GM18907 (cell line): ENCODE data around the gene TMEM235.
"Not testable (repeated sequence)": the region's sequence is repeated elsewhere in the genome, so short reads cannot be mapped to it uniquely, and the experiment has no call there.

Experiments used
- ATAC-seq: cut with Tn5 transposase; IDR thresholded peaks from one replicate; pipeline ENCODE4 v1.9.1; 2021; ENCODE audit warnings: mild to moderate bottlenecking, moderate library complexity; ENCODE audit not compliant: unreplicated experiment

Gene TMEM235

DNA sequence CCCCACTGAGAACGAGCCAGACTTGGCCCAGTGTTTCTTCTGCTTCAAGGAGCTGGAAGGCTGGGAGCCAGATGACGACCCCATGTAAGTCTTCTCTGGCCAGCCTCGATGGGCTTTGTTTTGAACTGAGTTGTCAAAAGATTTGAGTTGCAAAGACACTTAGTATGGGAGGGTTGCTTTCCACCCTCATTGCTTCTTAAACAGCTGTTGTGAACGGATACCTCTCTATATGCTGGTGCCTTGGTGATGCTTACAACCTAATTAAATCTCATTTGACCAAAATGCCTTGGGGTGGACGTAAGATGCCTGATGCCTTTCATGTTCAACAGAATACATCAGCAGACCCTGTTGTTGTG, 16.7 kb upstream of the TMEM235 start:
- ATAC-seq = no peak

GRCh38 chr17:78219396-78220150, 11.9 kb upstream of the TMEM235 start:
- ATAC-seq = no peak

GRCh38 chr17:78223061-78223460, 8.4 kb upstream of the TMEM235 start:
- no peak for ATAC-seq

- no peak for ATAC-seq
Measured at GRCh38 chr17:78223765-78224164, 7.7 kb upstream of the TMEM235 start.

DNA sequence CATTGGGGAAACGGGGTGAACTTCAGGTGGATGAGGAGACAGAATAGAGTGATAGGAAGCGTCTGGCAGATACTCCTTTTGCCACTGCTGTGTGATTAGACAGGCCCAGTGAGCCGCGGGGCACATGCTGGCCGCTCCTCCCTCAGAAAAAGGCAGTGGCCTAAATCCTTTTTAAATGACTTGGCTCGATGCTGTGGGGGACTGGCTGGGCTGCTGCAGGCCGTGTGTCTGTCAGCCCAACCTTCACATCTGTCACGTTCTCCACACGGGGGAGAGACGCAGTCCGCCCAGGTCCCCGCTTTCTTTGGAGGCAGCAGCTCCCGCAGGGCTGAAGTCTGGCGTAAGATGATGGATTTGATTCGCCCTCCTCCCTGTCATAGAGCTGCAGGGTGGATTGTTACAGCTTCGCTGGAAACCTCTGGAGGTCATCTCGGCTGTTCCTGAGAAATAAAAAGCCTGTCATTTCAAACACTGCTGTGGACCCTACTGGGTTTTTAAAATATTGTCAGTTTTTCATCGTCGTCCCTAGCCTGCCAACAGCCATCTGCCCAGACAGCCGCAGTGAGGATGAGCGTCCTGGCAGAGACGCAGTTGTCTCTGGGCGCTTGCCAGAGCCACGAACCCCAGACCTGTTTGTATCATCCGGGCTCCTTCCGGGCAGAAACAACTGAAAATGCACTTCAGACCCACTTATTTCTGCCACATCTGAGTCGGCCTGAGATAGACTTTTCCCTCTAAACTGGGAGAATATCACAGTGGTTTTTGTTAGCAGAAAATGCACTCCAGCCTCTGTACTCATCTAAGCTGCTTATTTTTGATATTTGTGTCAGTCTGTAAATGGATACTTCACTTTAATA, 7.0 kb upstream of the TMEM235 start:
- ATAC-seq = no peak

GRCh38 chr17:78225088-78225865, 6.2 kb upstream of the TMEM235 start:
- ATAC-seq = no peak

DNA sequence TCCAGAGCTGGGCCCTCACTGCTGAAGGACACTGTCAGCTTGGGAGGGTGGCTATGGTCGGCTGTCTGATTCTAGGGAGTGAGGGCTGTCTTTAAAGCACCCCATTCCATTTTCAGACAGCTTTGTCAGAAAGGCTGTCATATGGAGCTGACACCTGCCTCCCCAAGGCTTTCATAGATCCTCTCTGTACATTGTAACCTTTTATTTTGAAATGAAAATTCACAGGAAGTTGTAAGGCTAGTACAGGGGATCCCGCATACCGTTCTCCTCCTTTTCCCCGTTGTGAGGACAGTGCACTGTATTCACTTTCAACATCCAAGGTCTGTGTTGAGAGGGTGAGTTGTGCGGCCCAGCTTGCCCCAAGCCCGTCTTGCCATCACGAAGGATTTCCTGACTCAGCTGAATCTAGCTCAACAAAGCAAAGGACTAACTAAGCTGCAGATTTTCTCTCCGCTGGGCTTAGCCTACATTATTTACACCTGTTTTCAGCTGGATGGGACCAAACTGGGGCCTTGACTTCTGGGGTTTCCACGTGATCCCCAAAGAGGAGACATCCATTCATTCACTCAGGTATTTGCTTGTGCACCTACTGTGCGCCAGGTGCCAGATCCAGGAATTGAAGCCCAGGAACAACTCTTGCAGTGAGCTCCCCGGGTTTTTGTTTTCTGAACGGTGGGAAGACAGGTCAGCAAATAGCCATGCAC, 5.2 kb upstream of the TMEM235 start:
- ATAC-seq = no peak

DNA sequence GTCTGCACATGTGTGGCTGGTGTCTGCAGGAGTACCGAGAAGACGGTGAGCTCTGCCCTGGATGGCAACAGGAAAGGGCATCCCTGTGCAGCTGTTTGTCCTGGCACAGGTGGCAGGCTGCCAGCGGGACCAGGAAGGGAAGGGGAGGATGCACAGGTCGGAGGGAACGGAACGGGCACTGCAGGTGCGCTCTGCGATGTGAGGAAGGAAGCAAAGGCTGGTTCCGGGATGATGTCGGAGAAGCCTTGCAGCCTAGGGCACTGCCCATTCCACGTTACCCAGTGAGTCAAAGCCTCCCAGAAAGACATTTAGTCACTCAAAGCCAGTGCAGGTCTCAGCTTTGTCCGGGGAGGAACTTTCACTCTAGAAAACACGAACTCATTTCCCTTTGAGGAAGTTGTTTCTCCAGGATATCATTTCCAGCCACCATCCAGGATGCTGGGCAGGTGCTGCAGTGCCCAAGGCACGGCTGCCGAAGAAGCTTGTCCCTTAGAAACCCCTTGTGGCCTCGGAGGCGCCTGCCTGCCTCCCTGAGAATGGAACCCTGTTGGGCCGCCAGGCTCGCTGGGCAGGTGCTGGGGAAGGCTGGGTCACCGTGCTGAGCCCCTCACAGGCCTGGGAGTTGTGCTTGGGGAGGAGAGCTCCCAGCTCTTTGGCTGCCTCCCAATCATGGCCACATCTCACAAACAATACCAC, 4.5 kb upstream of the TMEM235 start:
- ATAC-seq = no peak

GRCh38 chr17:78227455-78227916, 3.9 kb upstream of the TMEM235 start:
- no peak for ATAC-seq

DNA sequence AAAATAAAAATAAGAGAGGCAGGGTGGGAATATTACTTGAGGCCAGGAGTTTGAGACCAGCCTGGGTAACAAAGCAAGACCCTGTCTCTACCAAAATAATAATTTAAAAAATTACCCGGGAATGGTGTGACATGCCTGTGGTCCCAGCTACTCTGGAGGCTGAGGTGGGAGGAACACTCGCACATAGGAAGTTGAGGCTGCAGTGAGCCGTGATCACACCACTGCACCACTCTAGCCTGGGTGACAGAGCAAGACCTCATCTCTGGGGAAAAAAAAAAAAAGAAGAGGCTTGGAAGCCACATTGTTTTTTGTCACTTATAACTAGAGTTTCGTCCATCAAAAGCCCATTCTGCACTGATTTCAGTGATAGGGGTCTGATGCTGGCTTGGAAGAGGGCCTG, 3.3 kb upstream of the TMEM235 start:
- no peak for ATAC-seq

DNA sequence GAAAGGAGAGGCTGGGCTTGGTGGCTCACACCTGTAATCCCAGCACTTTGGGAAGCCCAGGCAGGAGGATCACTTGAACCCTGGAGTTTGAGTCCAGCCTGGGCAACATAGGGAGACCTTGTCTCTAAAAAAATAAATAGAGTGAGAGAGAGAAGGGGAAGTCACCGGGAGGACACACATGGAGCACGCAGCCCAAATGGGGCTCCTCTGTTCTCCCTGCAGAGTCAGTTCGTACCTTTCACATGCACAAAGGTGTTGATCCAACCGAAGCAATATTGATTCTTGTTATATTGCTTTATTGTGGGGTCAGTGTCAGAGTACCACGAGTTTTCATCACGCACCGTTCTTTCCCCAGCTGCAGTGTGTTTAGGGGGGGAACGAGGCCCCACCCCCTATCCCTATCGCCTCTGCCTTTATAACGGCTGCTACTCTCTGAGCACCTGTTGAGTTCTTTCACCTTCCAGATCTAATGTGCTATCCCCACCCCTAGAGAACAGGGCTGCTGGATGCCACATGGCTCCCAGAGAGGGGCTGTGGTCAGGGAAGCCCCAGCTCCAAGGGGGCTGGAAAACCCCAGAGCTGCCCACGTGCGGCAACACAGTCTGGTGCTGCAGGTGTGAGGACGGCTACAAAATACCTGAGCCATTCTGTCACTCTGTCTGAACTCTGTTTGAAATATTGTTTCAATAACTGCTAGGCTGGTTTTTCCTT, 1.0 kb upstream of the TMEM235 start:
- ATAC-seq = no peak

GRCh38 chr17:78231991-78232858, 794 bp downstream of the TMEM235 start:
- no peak for ATAC-seq

- ATAC-seq = no peak
Measured at GRCh38 chr17:78232859-78233173, 1.4 kb downstream of the TMEM235 start.

DNA sequence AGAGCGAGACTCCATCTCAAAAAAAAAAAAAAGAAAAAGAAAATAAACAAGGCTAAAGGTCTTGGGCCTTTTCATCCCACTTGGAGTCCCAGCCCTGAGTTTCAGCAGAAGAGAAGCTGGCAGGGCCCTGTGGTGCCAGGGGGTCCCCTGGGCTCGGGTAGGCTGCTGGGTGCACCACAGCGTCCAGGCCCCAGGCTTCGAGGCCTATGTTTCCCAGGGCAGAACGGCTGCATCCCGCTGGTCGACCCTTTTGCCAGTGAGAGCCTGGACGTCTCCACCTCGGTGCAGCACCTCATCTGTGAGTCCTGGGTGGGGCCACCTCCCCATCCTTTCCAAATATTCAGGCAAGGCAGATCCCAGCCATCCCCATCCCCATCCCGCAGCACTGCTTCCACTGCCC, 2.2 kb downstream of the TMEM235 start:
- ATAC-seq = no peak

DNA sequence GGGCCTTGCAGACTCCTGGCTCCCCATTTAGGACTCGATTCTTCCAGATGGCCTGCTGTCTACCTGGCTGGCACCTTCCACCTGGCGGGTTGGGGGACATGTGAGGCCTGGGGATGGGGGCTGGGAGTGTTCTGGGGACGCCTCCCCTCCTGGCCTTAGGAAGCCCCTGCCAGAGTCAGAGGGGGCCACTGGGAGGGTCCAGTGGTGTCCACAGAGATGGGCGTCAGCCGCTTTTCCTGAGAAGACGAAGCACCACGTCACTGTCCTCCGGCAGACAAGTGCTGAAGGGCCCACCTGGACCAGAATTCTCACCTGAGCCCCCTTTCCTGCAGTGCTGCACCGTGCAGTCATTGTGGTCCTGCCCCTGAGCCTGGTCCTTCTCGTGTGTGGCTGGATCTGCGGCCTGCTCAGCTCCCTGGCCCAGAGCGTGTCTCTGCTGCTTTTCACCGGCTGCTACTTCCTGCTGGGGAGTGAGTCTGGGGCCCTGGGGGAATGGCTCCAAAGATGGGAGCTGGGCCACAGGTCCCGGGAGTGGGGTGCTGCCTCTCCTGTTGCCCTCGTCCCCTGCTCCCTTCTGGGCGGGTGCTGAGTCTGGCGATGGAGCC, 2.9 kb downstream of the TMEM235 start:
- ATAC-seq = no peak

GRCh38 chr17:78235022-78235421, 3.6 kb downstream of the TMEM235 start:
- ATAC-seq = not testable (repeated sequence)

- ATAC-seq = no peak
Measured at GRCh38 chr17:78235885-78236284, 4.5 kb downstream of the TMEM235 start.

DNA sequence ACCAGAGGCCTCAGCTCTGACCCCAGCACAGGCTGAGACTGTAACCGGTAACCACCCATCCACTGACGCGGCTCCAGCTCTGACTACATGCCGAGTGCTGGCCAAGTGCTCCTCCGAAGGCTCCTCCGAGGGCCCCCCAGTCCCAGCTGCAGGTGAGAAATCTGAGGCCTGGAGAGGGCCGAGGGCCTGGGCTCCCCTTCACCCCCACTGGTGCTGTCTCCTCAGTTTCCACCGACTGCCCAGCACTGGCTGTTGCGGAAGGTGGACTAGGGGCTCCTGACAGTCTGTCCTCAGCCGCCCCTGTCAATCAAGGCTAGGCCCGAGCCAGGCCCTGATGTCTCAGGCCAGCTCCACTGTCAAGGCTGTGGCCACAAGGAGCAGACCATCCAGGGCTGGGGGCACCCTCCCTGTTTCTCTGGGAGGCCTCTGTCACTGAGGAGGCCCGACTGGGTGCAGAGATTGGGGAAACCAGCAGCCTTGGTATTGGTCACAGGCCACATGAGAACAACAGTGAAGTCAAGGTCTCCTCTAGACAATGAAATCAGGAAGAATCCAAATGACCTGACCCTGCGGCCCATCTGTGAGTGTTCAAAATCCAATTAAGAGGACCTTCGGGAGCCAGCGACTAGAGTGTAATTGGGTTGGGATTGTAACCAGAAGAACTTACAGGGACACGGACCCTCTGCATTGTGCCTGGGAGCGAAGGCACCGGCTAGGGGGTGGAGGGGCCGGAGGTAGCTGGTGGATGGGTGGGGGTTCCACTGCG, 5.1 kb downstream of the TMEM235 start:
- ATAC-seq = no peak
